Limb (tissue), 2 donors: ENCODE measurements around the gene GPR68.
"Not testable (repeated sequence)": the region's sequence is repeated elsewhere in the genome, so short reads cannot be mapped to it uniquely, and the experiment has no call there.

Source experiments
- DNase-seq, 2 donors: peaks; one replicate each; pipeline ENCODE4 v3.0.0-alpha.2; 2016; ENCODE audit errors: extremely low spot score in 2 of 2

The GPR68 gene

DNA sequence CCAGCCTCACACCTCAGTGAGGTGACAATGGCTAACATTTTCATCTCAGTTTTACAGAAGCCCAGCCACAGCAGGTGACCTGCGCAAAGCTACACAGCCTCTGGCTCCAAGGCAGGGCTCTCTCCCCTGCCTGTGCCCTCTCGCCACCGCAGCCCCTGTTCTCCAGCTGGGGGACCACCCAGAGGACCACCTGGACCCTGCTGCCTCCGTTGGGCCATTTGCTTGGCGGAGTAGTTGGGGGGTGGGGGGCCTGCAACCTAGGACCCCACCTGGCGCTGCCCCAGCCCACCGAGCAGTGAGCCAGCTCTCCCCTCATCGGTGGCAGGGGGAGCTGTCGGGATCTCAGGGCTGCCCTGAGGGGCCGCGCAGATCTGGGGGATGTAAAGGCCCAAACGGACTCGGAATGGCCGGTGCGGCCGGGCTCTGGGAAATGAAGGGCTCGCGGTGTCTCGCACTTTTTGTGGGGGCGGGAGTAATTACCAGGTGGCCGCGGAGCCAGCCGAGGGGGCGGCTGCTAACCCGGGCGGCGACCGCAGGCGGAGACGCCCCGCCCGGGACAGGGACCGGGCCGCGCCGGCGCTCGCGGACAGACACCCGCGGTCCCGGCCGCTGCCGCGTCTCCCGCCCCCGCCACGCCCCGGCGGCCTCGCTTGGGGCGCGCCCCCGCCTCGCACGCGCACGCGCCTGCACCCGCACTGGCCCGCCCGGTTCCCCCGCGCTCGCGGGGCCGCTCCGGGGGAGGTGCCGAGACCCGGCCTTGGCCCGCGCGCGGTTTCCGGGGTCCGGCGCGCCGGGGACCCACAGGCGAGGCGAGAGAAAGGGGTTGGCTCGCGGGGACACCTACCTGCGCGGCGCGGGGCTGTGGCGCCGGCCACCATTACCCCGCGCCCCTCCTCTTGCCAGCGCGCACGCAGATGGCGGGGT, 8.6 kb upstream of the GPR68 start:
- peak in 1 of 2 donors; percentile 71 for DNase-seq

DNA sequence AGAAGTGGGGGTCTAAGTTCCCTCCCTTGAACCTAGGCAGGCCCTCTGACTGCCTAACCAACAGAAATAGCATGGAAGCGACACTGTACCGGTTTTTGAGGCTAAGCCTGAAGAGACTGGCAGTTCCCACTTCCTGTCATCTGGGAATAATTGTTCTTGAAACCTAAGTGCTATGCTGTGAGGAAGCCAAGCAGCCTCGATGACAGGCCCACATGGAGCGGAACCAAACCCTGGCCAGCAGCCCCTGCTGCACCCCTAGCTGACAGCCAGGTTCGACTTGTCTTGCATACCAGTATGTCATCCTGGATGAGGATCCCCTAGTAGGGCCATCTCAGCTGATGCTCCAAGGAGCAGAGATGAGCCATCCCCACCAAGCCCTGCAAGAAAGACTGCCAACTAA, 6.4 kb upstream of the GPR68 start:
- DNase-seq: no peak

GRCh38 chr14:91249841-91250616, 5.5 kb upstream of the GPR68 start:
- no peak for DNase-seq

GRCh38 chr14:91246051-91246852, 1.7 kb upstream of the GPR68 start:
- no peak for DNase-seq

DNA sequence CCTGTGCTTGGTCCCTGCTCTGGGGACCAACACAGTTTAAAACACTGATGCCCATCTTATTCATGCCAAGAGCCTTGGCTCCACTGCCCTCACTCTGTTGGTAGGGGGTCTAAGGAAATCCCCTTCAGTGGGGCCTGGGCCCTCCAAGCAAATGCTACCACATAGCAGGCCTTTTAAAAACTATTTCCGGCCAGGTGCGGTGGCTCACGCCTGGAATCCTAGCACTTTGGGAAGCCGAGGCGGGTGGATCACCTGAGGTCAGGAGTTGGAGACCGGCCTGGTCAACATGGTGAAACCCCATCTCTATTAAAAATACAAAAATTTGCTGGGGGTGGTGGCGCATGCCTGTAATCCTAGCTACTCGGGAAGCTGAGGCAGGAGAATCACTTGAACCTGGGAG, 1.1 kb upstream of the GPR68 start:
- DNase-seq: not testable (repeated sequence)

GRCh38 chr14:91245029-91245428, 525 bp upstream of the GPR68 start:
- DNase-seq: no peak

GRCh38 chr14:91243074-91243471, 1.4 kb downstream of the GPR68 start:
- no peak for DNase-seq

- DNase-seq: no peak
Observed at GRCh38 chr14:91242635-91243034, 1.9 kb downstream of the GPR68 start.

DNA sequence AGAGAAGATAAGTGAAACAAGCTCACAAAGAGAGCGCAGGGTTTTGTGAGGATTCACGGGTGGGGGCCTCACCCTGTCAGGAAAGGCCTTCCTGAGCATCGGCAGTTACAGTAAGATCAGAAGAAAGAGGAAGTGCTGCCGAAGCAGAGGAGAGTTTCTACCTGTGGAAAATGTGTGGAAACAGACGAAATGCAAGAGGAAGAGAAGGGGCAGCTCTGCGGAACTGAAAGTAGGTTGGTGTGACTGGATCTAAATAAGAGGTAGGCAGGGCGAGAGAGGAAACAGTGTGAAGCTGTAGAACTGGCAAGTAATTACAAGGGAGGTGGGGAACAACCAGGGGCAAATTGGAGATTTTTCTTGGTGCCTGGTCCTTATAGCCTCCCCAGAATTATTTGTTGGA, 2.6 kb downstream of the GPR68 start:
- DNase-seq: no peak

GRCh38 chr14:91238661-91239060, 5.8 kb downstream of the GPR68 start:
- DNase-seq: no peak

DNA sequence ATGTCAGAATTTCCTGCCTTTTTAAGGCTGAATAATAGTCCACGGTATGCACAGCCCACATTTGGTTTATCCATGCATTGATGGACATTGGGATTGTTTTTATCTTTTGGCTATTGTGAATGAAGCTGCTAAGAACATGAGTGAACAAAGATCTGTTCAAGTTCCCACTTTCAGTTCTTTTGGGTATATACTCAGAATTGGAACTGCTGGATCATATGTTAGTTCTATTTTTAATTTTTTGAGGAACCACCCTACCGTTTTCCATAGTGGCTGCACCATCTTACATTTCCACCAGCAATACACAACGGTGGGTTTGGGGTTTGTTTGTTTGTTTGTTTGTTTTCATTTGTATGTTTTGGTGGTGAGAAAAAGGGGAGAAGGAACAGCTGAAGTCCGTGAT, 6.4 kb downstream of the GPR68 start:
- no peak for DNase-seq

DNA sequence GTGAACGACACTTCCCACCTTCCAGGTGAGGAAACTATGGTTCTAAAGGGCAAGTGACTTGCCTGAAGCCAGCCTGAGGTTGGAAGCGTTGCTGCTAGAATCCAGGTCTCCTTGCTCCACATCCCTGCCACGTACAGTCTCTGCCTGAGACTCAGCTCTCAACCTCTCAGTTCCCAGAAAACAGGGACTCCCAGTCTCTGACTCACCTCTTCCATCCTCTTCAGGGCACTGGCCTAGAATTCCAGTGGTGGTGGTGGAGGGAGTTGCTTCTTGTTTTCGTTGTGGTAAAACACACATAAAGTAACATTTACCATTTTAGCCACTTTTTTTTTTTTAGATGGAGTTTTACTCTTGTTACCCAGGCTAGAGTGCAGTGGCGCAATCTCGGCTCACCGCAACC, 7.3 kb downstream of the GPR68 start:
- DNase-seq: no peak

- DNase-seq: no peak
Observed at GRCh38 chr14:91235841-91236240, 8.7 kb downstream of the GPR68 start.

DNA sequence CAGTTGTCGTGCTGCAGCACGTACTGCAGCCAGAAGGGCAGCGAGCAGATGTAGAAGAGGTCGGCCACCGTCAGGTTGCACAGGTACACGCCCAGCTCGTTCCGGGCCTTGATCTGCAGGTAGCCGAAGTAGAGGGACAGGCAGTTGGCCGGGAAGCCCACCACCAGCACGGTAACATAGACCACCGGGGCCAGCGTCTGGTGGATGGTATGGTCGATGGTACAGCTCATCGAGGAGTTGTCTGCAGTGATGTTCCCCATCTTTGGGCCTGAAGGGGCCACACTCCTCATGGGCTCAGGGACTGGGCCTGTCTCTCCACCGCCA, 9.8 kb downstream of the GPR68 start:
- DNase-seq: no peak

DNA sequence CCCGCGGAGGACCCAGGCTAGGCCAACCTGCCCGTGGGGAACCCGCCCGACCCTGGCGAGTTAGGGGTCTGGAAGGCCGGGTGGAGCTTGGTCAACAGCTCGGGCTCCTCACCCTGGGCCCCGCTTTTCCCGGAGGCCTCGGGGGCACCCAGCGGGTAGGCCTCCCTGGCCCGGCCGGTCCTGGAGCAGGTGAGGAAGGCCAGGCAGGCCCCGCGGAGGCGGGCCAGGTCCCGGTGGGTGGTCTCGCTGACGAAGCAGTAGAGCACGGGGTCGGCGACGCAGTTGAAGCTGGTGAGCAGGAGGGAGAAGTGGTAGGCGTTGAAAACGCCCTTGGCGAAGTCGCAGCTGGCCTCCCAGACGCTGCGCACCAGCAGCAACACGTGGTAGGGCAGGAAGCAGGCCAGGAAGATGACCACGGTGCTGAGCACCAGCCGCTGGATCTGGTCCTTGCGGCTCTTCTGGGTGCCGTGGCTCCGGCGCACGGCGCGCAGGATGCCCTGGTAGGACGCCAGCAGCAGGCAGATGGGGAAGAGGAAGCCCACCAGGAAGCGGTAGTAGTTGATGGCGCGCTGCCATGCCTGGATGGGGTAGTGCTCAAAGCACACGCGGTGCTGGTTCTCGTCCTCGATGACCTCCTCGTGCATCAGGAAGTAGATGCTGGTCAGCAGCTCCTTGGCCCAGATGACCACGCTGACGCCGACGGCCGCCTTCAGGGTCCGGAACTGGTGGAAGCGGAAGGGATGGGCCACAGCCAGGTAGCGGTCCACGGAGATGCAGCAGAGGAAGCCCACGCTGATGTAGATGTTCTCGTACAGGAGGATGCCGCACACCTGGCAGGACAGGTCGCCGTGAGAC, 10.3 kb downstream of the GPR68 start:
- DNase-seq: no peak

DNA sequence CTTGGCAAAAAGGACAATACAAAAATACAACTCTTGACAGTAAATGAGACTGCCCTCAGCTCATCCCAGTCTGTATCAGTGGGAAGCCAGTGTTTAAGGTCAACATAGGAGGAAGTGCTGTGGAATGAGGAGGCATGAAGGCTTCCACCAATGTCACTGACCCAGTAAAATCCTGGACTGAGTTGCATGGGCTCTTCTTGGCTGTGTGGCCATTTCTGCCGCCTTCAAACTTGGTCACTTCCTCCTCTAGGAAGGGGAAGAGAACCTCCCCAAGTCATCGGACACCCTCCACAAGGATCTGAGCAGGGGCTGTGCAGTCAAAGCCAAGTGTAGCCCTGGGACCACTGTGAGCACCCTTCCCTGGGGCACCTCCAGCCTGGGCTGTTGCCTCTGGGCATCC, 11.9 kb downstream of the GPR68 start:
- no peak for DNase-seq

DNA sequence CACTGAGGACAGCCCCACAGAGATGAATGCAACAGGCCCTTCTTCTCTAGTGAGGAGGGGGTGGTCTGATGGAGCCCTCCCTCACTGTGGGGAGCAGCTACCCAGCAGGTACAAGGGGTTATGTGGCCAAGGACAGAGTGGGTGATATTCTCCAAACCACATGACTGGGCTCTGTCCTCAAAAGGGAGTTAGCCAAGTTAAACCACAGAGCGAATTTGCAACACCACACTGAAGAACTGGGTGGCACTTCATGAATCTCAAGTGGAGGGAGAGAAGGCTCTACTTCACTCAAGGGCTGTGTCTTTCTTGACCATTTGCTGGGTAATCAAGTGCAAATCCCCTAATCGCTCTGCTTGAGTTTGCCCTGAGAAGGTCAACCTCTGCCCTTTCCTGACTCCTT, 12.5 kb downstream of the GPR68 start:
- DNase-seq: no peak

- DNase-seq: no peak
Observed at GRCh38 chr14:91231446-91231845, 13.1 kb downstream of the GPR68 start.

DNA sequence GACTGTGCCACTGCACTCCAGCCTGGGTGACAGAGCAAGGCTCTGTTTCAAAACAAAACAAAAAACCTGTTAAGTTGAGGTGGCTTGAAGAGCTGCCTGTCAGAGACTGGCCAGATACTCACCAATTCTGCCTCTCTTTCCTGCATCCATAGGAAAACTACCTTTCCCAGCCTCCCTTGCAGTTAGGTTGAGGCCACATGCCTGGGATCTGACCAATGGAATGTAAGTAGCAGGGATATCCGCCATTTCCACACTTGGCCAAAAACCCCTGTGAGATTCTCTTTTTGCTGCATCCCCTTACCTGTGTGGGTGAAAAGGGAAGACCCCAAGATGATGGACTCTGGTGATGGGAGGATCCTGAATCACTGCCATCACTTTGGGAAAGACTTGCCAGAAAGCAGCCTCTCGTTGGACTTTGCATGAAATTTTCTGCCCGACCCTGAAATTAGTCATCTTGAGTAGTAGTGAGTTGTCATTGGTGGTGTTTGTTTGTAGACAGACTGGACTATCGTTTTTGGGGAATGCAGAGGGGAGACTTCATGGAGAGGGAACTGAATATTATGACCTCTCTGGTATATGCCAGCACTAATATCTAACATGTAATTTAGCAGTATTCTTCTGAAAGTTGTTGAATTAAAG, 14.0 kb downstream of the GPR68 start:
- no peak for DNase-seq

DNA sequence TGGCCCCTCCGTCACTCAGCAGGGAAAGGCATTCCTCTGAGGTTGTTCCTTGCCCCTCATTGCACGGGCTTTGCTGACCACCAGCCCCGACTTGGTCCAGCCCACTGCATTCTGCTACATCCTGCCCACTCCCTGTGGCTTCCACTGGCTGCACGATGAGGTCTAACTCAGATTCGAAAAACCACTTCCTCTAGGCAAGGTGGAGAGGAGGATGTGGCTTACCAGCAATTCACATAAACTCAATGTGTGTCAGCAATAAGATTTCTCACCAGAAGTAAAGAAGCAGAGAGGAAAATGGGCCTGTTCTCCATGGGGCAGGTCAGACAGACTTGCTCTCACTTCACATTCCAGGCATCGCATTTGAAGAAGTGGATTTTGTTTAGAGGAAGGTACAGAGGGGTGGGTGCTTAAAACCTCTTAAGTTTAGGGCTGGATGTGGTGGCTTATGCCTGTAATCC, 14.7 kb downstream of the GPR68 start:
- DNase-seq: no peak

DNA sequence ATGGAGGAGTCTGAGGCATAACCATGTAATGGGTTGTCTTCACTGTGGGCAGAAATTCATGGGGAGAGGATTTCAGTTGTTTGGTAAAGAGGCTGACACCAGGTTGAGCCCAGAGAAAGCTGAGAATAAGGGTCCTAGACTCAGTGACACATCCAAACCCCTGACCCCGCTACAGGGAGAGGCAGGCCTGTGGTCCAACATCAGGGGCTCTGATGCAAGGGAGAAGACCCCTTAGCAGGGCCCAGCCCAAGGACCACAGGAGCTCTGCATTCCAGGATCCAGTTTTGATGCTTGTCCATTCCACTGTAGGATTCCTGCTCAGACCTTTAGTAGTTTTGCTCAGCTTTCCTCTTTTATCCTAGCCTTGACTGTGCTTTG, 15.5 kb downstream of the GPR68 start:
- DNase-seq: no peak
